ENCODE data around the gene TANC1. TPM values are rescaled to one million over a fixed set of nuclear protein-coding genes. Genes with fewer than 3 reads are reported as not detected.

TANC1 gene
- total and polyA plus RNA-seq, 2 experiments from 2014 or later, result 2.8 to 9.5 TPM

DNA sequence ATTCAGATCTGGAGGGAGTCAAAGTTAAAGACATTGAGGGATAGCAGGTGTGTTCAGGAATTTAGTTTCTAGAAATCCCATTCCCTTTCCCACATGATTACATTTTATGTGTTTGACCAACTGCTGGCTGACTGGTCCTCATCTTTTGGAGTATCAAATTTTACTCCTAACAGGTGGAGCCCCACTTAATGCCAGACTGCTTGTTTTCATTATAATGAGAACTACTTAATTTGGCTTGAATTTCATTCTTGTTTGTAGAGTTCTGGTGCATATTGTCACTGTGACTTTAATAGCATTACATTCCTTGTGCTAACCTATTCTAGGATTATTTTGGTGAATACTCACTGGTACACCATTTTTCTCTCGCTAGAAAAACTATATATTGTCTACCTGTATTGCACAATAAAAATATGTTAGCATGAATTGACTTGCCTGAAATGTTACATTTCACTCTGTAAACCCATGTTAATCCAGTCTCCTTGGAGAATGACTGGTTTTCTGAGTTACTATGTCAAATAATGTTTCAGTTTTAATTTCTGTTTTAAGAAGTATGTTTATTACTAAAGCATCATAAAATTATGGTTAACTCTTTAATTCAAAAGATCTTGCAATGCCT is 98.2 kb downstream of the TANC1 start:
- H3K36me3 Mint-ChIP-seq (ENCODE audit: low read depth), result no peaks in the 10 kb centered on the region; the same call in 2 of the 3 replicates

More for the DNA sequence above, 98.2 kb downstream of the TANC1 start:
- Histone ChIP-seq H3K4me2 (no peak overlapping the region), H3K4me3 (no peak overlapping the region), H2AFZ (no peak overlapping the region), H3K27me3 (ENCODE audit: insufficient read depth) (no peaks in the 10 kb centered on the region), H4K20me1 (replicated peaks; ENCODE audit: insufficient read depth) (no peaks in the 10 kb centered on the region), H3K27ac (ENCODE audit: low read depth) (no peak overlapping the region), H3F3A (replicated peaks; ENCODE audit: low read depth) (no peaks in the 10 kb centered on the region), H3K9me2 (ENCODE audit: insufficient read depth) (no peaks in the 10 kb centered on the region), H3K4me1 (ENCODE audit: insufficient read depth) (peaks cover 19% of the 10 kb centered on the region; the same call in 1 of the 2 replicates), H3K36me3 (ENCODE audit: insufficient read depth) (no peaks in the 10 kb centered on the region), H3K79me2 (replicated peaks; ENCODE audit: insufficient read depth) (no peaks in the 10 kb centered on the region)
- Mint-ChIP-seq H3K4me3 (no peak overlapping the region), H3K9me3 (no peaks in the 10 kb centered on the region), H3K27me3 (ENCODE audit: insufficient read depth, low read depth, poor library complexity) (no peaks in the 10 kb centered on the region), H3K27ac (no peak overlapping the region), H3K4me1 (peaks cover 31% of the 10 kb centered on the region)
- no peak for DNase-seq (ENCODE audit: low spot score)
- TF ChIP-seq JUNB (IDR thresholded peaks at IDR 0.05; ENCODE audit: unreplicated experiment), result no peak
- no peak for TF ChIP-seq EZH2 (IDR thresholded peaks at IDR 0.05; ENCODE audit: low read depth, unreplicated experiment)
- no peak for TF ChIP-seq POLR2AphosphoS5 (IDR thresholded peaks at IDR 0.05; ENCODE audit: low read depth)
- TF ChIP-seq EZH2phosphoT487 (IDR thresholded peaks at IDR 0.05; ENCODE audit: unreplicated experiment), result no peak
- TF ChIP-seq, protein P1, sequence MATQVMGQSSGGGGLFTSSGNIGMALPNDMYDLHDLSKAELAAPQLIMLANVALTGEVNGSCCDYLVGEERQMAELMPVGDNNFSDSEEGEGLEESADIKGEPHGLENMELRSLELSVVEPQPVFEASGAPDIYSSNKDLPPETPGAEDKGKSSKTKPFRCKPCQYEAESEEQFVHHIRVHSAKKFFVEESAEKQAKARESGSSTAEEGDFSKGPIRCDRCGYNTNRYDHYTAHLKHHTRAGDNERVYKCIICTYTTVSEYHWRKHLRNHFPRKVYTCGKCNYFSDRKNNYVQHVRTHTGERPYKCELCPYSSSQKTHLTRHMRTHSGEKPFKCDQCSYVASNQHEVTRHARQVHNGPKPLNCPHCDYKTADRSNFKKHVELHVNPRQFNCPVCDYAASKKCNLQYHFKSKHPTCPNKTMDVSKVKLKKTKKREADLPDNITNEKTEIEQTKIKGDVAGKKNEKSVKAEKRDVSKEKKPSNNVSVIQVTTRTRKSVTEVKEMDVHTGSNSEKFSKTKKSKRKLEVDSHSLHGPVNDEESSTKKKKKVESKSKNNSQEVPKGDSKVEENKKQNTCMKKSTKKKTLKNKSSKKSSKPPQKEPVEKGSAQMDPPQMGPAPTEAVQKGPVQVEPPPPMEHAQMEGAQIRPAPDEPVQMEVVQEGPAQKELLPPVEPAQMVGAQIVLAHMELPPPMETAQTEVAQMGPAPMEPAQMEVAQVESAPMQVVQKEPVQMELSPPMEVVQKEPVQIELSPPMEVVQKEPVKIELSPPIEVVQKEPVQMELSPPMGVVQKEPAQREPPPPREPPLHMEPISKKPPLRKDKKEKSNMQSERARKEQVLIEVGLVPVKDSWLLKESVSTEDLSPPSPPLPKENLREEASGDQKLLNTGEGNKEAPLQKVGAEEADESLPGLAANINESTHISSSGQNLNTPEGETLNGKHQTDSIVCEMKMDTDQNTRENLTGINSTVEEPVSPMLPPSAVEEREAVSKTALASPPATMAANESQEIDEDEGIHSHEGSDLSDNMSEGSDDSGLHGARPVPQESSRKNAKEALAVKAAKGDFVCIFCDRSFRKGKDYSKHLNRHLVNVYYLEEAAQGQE (IDR thresholded peaks at IDR 0.05; ENCODE audit: unreplicated experiment), result no peak
- TF ChIP-seq, protein P2, sequence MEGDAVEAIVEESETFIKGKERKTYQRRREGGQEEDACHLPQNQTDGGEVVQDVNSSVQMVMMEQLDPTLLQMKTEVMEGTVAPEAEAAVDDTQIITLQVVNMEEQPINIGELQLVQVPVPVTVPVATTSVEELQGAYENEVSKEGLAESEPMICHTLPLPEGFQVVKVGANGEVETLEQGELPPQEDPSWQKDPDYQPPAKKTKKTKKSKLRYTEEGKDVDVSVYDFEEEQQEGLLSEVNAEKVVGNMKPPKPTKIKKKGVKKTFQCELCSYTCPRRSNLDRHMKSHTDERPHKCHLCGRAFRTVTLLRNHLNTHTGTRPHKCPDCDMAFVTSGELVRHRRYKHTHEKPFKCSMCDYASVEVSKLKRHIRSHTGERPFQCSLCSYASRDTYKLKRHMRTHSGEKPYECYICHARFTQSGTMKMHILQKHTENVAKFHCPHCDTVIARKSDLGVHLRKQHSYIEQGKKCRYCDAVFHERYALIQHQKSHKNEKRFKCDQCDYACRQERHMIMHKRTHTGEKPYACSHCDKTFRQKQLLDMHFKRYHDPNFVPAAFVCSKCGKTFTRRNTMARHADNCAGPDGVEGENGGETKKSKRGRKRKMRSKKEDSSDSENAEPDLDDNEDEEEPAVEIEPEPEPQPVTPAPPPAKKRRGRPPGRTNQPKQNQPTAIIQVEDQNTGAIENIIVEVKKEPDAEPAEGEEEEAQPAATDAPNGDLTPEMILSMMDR (conservative IDR thresholded peaks at IDR 0.05; ENCODE audit: low read depth in 2 of 2), result no peak
- no peak for TF ChIP-seq NANOG (IDR thresholded peaks at IDR 0.05; ENCODE audit: borderline replicate concordance)
- TF ChIP-seq CREB1 (CRISPR knock-in tag; IDR thresholded peaks at IDR 0.05; ENCODE audit: low read depth), result no peak
- TF ChIP-seq STAT1 (IDR thresholded peaks at IDR 0.05; ENCODE audit: unreplicated experiment), result no peak
- TF ChIP-seq, protein P3, sequence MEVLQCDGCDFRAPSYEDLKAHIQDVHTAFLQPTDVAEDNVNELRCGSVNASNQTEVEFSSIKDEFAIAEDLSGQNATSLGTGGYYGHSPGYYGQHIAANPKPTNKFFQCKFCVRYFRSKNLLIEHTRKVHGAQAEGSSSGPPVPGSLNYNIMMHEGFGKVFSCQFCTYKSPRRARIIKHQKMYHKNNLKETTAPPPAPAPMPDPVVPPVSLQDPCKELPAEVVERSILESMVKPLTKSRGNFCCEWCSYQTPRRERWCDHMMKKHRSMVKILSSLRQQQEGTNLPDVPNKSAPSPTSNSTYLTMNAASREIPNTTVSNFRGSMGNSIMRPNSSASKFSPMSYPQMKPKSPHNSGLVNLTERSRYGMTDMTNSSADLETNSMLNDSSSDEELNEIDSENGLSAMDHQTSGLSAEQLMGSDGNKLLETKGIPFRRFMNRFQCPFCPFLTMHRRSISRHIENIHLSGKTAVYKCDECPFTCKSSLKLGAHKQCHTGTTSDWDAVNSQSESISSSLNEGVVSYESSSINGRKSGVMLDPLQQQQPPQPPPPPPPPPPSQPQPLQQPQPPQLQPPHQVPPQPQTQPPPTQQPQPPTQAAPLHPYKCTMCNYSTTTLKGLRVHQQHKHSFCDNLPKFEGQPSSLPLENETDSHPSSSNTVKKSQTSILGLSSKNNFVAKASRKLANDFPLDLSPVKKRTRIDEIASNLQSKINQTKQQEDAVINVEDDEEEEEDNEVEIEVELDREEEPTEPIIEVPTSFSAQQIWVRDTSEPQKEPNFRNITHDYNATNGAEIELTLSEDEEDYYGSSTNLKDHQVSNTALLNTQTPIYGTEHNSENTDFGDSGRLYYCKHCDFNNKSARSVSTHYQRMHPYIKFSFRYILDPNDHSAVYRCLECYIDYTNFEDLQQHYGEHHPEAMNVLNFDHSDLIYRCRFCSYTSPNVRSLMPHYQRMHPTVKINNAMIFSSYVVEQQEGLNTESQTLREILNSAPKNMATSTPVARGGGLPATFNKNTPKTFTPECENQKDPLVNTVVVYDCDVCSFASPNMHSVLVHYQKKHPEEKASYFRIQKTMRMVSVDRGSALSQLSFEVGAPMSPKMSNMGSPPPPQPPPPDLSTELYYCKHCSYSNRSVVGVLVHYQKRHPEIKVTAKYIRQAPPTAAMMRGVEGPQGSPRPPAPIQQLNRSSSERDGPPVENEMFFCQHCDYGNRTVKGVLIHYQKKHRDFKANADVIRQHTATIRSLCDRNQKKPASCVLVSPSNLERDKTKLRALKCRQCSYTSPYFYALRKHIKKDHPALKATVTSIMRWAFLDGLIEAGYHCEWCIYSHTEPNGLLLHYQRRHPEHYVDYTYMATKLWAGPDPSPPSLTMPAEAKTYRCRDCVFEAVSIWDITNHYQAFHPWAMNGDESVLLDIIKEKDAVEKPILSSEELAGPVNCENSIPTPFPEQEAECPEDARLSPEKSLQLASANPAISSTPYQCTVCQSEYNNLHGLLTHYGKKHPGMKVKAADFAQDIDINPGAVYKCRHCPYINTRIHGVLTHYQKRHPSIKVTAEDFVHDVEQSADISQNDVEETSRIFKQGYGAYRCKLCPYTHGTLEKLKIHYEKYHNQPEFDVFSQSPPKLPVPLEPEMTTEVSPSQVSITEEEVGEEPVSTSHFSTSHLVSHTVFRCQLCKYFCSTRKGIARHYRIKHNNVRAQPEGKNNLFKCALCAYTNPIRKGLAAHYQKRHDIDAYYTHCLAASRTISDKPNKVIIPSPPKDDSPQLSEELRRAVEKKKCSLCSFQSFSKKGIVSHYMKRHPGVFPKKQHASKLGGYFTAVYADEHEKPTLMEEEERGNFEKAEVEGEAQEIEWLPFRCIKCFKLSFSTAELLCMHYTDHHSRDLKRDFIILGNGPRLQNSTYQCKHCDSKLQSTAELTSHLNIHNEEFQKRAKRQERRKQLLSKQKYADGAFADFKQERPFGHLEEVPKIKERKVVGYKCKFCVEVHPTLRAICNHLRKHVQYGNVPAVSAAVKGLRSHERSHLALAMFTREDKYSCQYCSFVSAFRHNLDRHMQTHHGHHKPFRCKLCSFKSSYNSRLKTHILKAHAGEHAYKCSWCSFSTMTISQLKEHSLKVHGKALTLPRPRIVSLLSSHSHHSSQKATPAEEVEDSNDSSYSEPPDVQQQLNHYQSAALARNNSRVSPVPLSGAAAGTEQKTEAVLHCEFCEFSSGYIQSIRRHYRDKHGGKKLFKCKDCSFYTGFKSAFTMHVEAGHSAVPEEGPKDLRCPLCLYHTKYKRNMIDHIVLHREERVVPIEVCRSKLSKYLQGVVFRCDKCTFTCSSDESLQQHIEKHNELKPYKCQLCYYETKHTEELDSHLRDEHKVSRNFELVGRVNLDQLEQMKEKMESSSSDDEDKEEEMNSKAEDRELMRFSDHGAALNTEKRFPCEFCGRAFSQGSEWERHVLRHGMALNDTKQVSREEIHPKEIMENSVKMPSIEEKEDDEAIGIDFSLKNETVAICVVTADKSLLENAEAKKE (CRISPR knock-in tag; IDR thresholded peaks at IDR 0.05), result no peak
- TF ChIP-seq, protein P4, sequence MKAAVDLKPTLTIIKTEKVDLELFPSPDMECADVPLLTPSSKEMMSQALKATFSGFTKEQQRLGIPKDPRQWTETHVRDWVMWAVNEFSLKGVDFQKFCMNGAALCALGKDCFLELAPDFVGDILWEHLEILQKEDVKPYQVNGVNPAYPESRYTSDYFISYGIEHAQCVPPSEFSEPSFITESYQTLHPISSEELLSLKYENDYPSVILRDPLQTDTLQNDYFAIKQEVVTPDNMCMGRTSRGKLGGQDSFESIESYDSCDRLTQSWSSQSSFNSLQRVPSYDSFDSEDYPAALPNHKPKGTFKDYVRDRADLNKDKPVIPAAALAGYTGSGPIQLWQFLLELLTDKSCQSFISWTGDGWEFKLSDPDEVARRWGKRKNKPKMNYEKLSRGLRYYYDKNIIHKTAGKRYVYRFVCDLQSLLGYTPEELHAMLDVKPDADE (IDR thresholded peaks at IDR 0.05), result no peak
- no peak for TF ChIP-seq ZNF331 (CRISPR knock-in tag; IDR thresholded peaks at IDR 0.05; ENCODE audit: low read depth)
- no peak for TF ChIP-seq ZNF114 (CRISPR knock-in tag; IDR thresholded peaks at IDR 0.05)
- ATAC-seq, result no peak
